GM23248 (cell line): ENCODE data around the gene KRTAP20-2.

Source experiments
- EZH2 ChIP-seq: fragments of 200-600 bp; sonication (generic); IDR thresholded peaks from 2 replicates; pipeline ENCODE4 v1.6.1; 2018; ENCODE audit warnings: antibody characterized with exemption, mild to moderate bottlenecking; ENCODE audit not compliant: insufficient read depth, poor library complexity, severe bottlenecking
- EZH2phosphoT487 ChIP-seq: fragments of 200-600 bp; sonication (generic); IDR thresholded peaks from 2 replicates; pipeline ENCODE4 v1.6.1; 2018; ENCODE audit warnings: antibody characterized with exemption, moderate library complexity, mild to moderate bottlenecking, low read depth; ENCODE audit not compliant: insufficient read depth

DNA sequence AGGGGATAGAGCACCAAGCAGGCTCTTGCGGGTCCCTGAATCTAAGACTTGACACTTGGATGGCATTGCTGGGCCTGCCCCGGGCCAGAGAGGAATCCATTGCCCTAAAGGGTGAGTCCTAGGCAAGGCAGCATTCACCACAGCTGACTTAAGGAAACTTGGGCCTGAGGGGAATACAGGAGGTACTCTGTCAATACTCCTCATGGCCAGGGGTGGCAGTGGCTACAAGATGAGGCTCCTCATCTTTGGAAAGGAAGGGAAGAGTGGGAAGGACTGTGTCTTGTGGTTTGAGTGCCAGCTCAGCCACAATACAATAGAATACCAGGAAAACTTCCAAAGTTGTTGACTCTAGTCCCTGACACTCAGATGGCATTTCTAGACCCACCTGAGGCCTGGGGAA lies 29.0 kb upstream of the KRTAP20-2 start:
- TF ChIP-seq EZH2phosphoT487 (no peak), EZH2 (no peak)
